OCI-M1 (cell line): ENCODE results near the gene SLC40A1.
"Not testable (repeated sequence)": the region's sequence is repeated elsewhere in the genome, so short reads cannot be mapped to it uniquely, and the experiment has no call there.

ENCODE experiments used
- DNase-seq: peaks from one replicate; lab custom pipeline; 2025; lab: John Stamatoyannopoulos, UW

The SLC40A1 gene, protein sequence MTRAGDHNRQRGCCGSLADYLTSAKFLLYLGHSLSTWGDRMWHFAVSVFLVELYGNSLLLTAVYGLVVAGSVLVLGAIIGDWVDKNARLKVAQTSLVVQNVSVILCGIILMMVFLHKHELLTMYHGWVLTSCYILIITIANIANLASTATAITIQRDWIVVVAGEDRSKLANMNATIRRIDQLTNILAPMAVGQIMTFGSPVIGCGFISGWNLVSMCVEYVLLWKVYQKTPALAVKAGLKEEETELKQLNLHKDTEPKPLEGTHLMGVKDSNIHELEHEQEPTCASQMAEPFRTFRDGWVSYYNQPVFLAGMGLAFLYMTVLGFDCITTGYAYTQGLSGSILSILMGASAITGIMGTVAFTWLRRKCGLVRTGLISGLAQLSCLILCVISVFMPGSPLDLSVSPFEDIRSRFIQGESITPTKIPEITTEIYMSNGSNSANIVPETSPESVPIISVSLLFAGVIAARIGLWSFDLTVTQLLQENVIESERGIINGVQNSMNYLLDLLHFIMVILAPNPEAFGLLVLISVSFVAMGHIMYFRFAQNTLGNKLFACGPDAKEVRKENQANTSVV

DNA sequence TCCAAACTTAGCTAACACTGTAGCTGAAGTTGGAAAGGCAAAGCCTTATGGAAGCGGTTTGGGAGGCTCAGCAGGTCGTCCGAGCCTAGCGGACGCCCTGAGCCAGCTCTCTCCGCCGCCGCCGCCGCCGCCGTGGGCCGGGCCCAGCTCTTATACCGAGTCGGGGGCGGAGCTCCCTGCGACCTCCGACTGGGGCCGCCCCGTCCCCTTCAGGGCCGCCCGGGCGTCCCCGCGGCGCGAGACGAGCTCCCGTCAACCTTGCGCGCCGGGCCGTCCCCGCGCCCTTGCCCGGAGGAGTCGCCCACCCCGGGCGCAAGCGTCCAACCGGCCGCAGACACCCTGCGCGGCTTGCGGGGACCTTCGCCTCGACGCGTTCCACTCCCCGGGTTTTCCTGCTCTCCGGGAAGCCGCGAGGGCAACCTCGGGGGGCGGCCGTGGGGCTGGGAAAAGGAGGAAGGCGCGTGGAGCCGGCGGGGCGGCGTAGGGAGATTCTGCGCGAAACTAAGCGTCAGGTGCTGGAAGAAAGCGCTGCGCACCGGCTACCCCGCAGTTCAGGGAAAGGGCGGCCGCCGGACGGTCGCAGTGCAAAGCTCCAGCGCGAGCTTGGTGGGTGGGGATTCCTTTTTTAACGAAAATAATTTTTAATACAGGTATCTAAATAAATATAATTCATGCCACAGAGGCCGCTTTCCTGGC, at the start of gene SLC40A1:
SLC40A1 (minus strand) TSS at position 129 of the 696 bp plus-strand sequence. CDS start 326 bp downstream, outside the sequence.
- DNase-seq: peak; percentile 87

DNA sequence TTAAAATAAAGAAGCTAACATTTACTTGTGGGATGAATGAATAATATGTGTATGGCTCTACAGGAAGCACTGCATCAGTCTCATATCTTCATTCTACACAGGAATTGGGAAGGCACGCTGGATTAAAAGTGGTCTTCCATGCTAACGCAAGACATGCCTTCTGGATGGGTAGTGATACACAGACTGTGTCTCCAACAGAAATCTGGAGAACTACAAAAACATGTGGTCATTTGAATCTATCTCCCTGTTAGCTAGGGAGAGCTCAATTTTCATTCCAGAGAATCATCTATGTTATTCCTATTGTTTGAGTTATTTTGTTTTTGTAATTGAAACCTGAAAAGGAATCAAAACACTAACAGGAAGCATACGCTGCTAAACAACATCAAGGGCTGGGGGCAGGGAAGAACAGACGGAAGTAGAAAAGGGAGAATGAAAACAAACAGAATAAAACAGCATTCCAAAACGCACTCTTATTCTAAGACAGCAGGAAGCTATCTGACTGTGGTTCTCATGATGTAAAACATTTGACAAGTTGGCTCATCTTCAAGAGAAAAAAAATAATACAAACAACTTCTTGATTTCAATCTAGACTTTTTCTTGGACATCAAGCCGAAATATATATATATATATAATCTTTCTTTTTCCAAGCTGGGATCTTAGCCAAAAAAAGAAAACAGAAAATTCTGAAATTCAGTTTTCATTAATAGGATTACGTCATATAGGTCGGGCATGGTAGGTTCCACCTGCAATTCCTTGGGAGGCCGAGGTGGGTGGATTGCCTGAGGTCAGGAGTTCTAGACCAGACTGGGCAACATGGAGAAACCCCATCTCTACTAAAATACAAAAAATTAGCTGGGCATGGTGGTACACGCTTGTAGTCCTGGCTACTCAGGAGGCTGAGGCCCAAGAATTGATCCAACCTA, 49.2 kb upstream of the SLC40A1 start:
- DNase-seq: no peak

DNA sequence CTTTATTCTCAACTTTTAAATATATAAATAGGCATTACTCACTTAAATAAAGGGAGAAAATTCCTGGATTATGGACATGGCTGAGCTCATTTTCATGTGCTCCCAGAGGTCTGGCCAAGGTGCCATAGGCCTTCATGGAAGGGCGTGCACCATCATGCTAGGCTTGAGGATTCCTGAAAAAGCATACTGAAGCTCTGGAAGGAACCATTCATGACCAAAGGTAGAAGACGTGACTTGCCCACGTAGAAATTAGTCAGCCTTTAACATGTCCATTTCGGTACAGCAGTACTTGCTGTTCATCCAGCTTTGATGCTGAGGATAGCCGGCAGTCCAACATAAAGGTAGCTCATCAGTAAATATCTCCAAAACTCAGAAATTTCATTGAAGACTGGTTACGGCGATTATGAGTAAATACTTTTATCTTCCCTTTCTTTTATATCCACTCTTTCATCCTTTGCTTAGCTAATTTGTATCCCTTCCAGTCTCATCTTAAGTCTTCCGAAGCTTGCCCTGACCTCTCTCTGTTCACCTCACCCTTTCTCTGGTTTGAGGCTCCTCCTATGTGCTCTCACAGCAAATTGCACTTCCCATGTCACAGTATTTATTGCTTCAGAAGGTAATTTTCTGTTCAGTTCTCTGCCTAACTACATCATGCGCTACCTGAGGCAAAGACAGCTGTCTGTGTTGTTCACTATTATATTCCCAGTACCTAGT, 48.4 kb upstream of the SLC40A1 start:
- peak; percentile 45 for DNase-seq

GRCh38 chr2:189627789-189628188, 47.2 kb upstream of the SLC40A1 start:
- DNase-seq: no peak

DNA sequence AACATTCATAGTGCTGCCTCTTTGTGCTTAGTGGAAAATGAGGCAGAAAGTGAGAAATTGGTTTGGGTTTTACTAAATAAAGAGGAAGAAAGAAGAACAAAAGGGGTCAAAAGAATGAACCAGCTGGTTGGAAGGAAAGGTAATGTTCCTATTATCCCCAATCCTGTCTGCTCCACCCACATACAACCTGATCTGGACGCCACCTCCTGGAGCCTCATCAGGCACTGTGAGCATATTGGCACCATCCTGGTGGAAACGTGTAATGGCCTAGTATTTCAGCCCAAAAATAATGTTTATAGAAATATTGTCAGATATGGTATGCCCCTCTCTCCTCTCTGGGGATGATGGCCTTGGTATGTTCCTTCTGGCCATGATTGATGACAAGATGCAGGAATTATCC, 45.0 kb upstream of the SLC40A1 start:
- no peak for DNase-seq

- DNase-seq: peak; percentile 22
Measured at GRCh38 chr2:189624648-189625355, 44.2 kb upstream of the SLC40A1 start.

DNA sequence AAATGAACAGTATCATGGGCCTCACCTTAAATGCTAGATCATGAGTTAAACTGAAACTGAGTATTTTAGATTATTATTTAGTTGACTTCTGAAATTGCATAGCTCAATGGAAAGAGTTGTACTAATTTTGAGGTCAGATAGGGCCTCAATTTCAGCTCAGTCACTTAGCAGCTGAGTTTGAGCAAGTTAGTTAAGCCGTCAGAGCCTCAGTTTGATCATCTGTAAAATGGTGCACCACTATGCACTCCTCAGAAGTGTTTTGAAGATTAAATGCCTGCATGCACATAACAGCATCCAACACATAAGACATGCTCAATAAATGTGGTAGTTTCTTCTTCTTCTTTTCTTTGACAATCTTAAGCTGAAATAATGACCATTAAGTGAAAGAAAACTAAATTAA, 42.5 kb upstream of the SLC40A1 start:
- no peak for DNase-seq

DNA sequence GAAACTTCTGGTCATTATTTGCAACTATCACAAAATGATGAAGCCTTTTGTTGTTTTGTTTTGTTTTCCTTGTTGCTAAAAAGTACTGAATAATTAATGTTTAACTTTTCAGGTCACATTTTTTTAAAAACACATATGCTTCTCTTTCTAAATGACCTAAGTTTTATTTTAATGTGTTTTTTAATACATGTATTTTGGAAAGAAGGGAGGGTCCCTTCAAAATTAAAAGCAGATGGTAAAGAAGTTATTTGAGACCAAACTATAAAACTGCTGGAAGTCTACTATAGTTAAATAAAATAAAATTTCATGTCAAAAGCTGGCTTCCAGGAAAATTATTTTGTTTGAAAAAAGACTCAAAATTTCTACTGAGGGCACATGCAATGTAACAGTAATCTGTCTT, 41.2 kb upstream of the SLC40A1 start:
- no peak for DNase-seq

- no peak for DNase-seq
Measured at GRCh38 chr2:189618197-189618596, 37.6 kb upstream of the SLC40A1 start.

DNA sequence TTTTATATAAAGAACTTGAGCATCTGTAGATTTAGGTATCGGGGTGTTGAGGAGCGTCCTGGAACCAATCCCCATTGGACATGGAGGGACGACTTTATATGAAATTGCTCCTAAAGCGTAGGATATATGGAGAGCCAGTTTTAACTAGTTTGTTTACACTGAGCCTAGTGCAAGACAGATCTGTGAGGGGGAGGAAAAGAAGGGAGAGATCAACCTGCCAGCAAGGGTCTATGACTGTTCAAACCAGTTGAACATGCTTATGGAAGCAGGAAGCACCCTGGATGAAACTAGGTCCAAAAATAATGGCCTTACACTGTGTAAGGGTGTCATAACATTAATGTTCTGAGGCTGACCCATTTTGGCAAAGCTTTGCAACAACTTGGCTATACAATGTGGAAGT, 34.0 kb upstream of the SLC40A1 start:
- DNase-seq: no peak

DNA sequence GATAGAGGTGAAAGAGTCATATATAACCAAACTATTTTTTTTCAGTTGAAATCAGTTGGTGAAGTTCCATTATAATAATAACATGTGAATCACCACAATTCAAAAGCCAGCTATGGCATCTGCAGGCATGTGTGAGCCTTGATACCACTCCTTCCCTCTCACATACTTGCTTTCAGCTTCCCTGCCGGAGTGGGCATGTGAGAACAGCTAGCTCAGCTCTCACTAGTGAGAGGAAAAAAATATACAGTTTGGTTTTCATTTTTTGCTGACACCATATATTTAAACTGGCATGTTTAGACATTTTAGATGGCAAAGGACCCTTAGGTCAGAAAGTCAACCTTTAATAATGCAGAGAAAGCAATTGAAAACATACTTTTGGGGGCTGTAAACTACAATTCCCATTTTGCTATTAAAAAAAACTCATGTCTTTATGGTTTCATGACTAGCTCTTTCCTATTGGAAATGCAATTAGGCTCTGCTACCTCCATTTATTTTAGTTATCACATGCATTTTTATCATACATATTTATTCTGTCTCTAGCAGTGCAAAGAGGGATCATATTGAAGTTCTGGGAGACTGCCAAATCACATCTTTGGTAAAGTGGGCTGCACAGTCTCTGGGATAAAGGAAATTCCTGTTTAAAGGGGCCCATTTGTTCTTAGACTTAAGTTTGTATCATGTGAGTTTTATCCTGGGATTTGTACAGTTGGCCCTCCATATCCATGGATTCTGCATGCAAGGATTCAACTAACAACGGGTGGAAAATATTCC, 33.2 kb upstream of the SLC40A1 start:
- DNase-seq: peak; percentile 77

- DNase-seq: peak; percentile 95
Measured at GRCh38 chr2:189613077-189613636, 32.6 kb upstream of the SLC40A1 start.

DNA sequence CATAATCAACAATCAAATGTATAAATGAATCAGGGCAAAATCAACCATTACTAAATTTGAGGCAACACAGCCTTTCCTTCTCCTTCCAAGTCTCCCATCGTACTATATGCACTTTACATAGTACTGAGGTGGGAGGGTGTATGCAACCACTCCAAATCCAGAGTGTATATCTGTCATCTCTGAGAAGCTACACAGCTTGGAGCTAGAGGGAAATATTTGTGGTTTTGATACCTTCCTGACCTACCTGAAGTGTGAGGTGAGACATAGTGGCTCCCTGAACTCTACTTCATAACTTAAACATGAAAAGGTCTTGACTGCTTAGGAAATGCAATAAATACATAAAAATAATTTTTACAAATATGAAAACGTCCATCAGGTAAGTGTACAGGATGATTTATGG, 30.1 kb upstream of the SLC40A1 start:
- DNase-seq: no peak

DNA sequence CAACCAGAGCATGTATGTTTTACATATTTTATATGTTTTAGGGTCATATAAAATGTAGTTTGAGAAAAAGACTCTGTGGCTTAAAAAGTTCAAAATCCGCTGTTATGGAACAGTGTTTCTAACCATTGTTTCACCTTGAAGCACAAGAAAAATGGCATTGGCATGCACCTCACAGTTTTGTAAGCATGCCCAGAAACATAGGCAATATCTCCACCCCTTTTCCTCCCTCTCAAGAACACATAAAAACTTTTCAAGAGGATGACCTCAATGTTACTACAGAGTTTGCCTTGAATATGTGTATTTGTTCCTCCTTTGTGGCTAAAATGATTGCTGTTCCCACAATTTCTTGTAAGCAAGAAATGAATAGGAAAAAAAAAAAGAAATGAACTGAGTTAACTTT, 29.3 kb upstream of the SLC40A1 start:
- peak; percentile 71 for DNase-seq

- peak; percentile 79 for DNase-seq
Measured at GRCh38 chr2:189609423-189609816, 28.8 kb upstream of the SLC40A1 start.

DNA sequence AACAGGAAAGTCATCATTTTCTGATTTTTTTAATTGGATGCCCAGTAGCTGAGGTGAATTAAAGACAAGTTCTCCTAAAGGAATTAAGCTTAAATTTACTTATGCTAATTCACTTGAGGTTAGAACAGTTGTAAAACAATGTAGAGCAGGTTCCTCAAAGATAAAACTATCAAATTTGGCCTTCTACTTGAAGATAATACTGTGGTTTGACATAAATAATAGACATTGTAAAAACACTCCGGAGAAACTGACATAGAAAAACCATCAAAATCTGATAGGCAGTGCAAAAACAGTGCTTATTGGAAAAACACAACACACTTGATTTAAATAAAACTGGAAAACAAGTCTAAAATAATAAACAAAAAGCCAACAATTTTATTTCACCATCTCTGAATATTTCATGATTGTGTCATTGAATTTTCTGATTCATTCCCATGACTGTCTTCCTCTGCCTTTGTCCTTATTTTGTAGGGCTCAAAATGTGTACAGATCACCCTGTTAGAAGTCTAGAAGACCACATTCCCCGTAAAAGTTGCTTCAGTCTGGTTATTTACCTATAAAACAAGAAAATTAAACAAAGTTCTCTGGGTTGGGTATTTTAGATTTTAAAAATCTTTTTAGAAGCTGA, 28.3 kb upstream of the SLC40A1 start:
- peak; percentile 89 for DNase-seq

GRCh38 chr2:189608170-189608569, 27.6 kb upstream of the SLC40A1 start:
- peak; percentile 69 for DNase-seq

- no peak for DNase-seq
Measured at GRCh38 chr2:189602233-189602632, 21.6 kb upstream of the SLC40A1 start.

DNA sequence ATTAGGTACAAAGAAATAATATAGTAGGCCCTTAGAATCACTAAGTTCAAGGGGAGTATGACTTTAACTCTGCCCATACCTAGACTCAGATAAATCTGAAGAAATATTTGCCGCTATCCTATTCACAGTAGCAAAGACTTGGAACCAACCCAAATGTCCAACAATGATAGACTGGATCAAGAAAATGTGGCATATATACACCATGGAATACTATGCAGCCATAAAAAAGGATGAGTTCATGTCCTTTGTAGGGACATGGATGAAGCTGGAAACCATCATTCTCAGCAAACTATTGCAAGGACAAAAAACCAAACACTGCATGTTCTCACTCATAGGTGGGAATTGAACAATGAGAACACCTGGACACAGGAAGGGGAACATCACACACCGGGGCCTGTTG, 21.1 kb upstream of the SLC40A1 start:
- not testable (repeated sequence) for DNase-seq
